ENCODE measurements around the gene ITGA4. TPM values are rescaled to one million over a fixed set of nuclear protein-coding genes. Genes with fewer than 3 reads are reported as not detected.

ITGA4 gene
- total and polyA plus RNA-seq, 2 donors (not counting 1 experiment from before 2014, with no cell fraction given): 69.2 to 169 TPM

- peak overlapping the region; percentile 76 for H3K4me2 ChIP-seq (replicated peaks; ENCODE audit: low read depth, low read length, poor library complexity, severe bottlenecking)
- no peaks in the 10 kb centered on the region for H3K27me3 ChIP-seq (replicated peaks in 1 of 4; ENCODE audit: control extremely low read depth in 1 of 4, control insufficient read depth in 3 of 4, insufficient read depth in 4 of 4, low read length in 3 of 4)
- H4K20me1 ChIP-seq (ENCODE audit: control insufficient read depth, insufficient read depth, low read length, poor library complexity, severe bottlenecking): no peaks in the 10 kb centered on the region
- H3K9ac ChIP-seq (ENCODE audit: low read length): peak overlapping the region; percentile 96
- intact Hi-C loops (cut with micrococcal nuclease): loop anchor here (1.0 to 2.0 kb wide), 12 partner anchors 10 to 1450 kb away; partner anchors contain the start of genes CWC22, DNAJC10 and UBE2E3
- DNase-seq: peak; percentile 96
- peak overlapping the region; percentile 85 for H2AFZ ChIP-seq (ENCODE audit: insufficient read depth, low read depth, low read length, poor library complexity, severe bottlenecking)
- H3K4me3 ChIP-seq (ENCODE audit: control extremely low read depth in 1 of 5, extremely low read depth in 1 of 5, insufficient read depth in 1 of 5, low read depth in 2 of 5, low read length in 4 of 5): peak overlapping the region; percentile 51 to 97 (median 93)
- peak; percentile 76 for ATAC-seq (ENCODE audit: low read depth)
- Mint-ChIP-seq H3K9me3 (ENCODE audit: insufficient read depth) (peaks cover 2% of the 10 kb centered on the region), H3K4me1 (peaks cover 56% of the 10 kb centered on the region), H3K27me3 (no peaks in the 10 kb centered on the region), H3K27ac (peak overlapping the region; percentile 99), H3K4me3 (peak overlapping the region; percentile 90)
- H3K4me1 ChIP-seq (ENCODE audit: control insufficient read depth in 2 of 2, insufficient read depth in 2 of 2, low read length in 2 of 2): peaks cover 30 to 36% of the 10 kb centered on the region in 2 donors
- TF ChIP-seq EZH2 (IDR thresholded peaks at IDR 0.05; ENCODE audit: borderline replicate concordance, insufficient read depth, low read depth, low read length, poor library complexity, severe bottlenecking) (no peak), CTCF (IDR thresholded peaks at IDR 0.05) (no peak)
- H3K79me2 ChIP-seq (ENCODE audit: control insufficient read depth, insufficient read depth, low read length): peaks cover 44% of the 10 kb centered on the region
- ChIA-PET POLR2A (interaction anchor here (0.6 to 3.4 kb wide), 8 partner anchors 10 to 352 kb away, joined by 3 to 24 read pairs (median 6); no protein-coding TSS in a partner anchor), CTCF (interaction anchor here (0.6 to 7.9 kb wide), 32 partner anchors 11 to 388 kb away, joined by 3 to 252 read pairs (median 5); no protein-coding TSS in a partner anchor)
- peaks cover 0 to 3% of the 10 kb centered on the region in 2 experiments for H3K36me3 ChIP-seq (replicated peaks in 1 of 2; ENCODE audit: control extremely low read depth in 1 of 2, control insufficient read depth in 1 of 2, extremely low read depth in 1 of 2, insufficient read depth in 2 of 2, low read length in 1 of 2)
- H3K27ac ChIP-seq (ENCODE audit: low read length in 2 of 2): peak overlapping the region; percentile 95 to 100
- H3K9me3 ChIP-seq (ENCODE audit: control extremely low read depth in 1 of 3, control insufficient read depth in 2 of 3, insufficient read depth in 1 of 3, low read length in 2 of 3): no peaks in the 10 kb centered on the region
- WGBS (ENCODE audit: insufficient coverage): under 1% methylated on average over 14 of the region's 17 CpGs
These were observed 496 bp upstream of the ITGA4 start for GRCh38 chr2:181456660-181457120.

All from B cell (primary cell).